Cerebellar cortex (tissue), 1 donor: Measurements from ENCODE around the gene INKA1.
"Not testable (repeated sequence)": the region's sequence is repeated elsewhere in the genome, so short reads cannot be mapped to it uniquely, and the experiment has no call there.

ENCODE experiments used
- DNase-seq: peaks from one replicate; pipeline ENCODE4 v3.0.0-alpha.2; 2015; ENCODE audit warnings: low spot score

Gene INKA1

DNA sequence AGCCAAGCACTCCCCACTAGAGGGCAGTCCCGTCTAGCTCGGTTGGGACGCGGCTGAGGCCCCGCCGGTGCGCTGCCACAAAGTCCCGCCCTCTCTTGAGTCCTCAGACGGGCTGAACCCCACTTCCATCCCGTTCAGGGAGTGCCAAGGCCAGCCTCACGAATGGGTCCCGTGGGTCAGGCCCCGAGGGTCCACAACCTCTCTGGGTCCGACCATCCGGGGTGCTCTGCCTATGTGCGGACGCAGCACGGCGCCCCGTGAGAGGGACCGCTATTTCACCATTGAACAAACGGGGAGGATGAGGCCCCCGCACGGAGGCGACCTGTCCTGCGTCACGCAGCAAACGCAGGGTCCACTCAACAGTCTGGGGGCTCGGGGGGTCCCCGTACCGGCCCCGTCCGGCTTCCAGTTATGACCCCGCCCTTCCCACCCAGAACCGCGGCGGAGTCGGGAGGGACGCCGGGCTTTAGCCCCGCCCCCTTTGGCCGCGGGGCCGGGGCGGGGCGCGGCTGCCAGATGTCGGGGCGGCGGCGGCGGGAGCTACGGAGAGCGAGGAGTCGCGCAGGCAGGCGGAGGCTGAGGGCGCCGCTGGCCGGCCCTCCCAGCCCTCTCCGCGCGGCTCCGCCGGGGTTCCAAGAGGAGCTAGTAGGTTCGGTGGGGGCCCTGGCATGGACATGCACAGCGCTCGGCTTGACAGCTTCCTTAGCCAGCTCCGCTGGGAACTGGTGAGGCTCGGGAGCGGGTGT, at the start of gene INKA1:
TSS of gene INKA1 (plus strand) at position 543 of the 746 bp plus-strand sequence. CDS start at position 675, 132 bp downstream.
- DNase-seq, result peak; percentile 86

DNA sequence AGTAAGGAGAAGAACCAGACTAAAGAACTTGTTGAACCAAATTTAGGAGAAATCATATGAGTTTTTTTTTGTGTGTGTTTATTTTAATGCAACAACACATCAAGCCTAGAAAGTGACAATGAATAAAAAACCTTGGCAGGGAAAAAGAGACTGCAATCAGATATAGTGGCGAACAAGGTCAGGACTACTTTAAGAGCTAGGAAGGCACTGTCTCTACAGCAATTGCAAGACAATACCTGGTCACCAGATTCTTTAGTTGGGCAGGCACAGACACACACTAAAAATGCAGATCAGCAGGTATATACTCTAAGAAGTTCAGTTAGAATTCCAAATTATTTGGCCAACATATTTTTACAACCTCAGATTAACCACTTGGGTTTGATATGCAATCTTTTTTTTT, 48.5 kb upstream of the INKA1 start:
- DNase-seq, result no peak

DNA sequence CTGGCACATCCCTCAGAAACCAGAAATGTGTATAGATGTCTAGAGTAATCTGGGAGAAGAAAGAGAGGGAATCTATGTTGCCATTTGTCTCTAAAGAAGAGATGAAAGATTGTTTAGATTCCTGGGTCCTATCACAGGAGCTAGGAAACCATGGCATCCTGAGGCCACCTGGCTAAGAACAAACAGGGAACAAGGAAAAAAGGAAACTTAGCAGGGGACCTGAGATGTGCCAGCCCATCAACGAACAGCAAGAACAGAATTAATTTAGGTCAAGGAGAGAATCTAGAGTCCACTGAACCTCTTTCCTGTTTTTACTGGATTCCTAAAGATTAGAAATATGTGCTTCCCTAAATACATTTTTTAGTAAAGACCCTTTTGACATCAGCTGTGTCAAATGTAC, 47.0 kb upstream of the INKA1 start:
- DNase-seq, result peak; percentile 72

DNA sequence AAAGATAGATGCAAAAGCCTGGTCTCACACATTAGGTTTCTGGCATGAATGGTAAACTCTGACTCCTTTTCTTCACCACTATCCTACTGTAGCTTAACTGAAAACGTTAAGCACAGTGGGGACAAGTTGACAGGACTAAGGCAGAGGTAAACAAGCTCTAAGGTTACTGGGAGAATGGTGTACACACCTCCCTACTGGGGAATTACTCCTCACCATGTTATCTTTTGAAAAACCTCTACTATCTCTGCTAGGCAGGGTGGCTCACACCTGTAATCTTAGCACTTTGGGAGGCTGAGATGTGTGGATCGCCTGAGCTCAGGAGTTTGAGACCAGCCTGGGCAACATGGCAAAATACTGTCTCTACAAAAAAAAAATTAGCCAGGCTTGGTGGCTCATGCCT, 45.9 kb upstream of the INKA1 start:
- DNase-seq, result no peak

DNA sequence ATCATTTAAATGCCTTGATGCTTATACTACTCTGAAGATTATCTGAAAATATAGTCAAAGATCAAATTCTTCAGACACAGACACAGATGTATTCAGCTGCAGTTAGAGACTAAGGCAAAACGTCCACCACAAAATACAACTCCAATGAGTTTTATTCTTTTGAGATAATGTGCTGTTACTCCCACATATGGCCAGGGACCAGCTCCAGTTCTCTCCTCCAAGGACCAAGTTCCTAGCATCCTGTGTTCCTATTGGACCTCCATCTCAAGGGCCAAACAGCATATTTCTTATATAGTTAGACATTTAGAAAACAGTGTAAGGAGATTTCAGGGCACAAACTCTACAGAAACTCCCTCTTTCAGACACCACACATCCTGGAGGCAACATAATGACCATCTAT, 43.8 kb upstream of the INKA1 start:
- no peak for DNase-seq

DNA sequence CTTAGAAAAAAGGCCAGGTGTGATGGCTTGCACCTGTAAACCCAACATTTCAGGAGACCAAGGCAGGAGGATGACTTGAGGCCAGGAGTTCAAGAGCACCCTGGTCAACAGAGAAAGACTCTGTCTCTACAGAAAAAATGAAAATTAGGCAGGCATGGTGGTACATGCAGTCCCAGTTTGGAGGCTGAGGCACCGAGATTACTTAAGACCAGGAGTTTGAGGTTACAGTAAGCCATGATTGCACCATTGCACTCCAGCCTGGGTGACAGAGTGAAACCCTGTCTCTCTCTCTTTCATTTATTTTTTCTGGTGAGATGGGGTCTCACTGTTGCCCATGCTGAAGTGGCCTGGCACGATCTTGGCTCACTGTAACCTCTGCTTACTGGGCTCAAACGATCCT, 41.4 kb upstream of the INKA1 start:
- DNase-seq, result no peak

DNA sequence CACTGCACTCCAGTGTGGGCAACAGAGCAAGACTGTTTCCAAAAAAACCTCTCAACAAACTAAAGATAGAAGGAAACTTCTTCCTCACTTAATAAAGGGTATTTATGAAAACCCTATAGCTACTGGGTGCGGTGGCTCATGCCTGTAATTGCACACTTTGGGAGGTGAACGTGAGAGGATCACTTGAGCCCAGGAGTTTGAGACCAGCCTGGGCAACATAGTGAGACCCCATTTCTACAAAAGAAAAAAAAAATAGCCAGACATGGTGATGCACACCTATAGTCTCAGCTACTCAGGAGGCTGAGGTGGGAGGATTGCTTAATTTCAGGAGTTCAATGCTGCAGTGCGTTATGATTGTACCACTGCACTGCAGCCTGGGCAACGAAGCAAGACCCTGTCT, 39.1 kb upstream of the INKA1 start:
- DNase-seq, result no peak

DNA sequence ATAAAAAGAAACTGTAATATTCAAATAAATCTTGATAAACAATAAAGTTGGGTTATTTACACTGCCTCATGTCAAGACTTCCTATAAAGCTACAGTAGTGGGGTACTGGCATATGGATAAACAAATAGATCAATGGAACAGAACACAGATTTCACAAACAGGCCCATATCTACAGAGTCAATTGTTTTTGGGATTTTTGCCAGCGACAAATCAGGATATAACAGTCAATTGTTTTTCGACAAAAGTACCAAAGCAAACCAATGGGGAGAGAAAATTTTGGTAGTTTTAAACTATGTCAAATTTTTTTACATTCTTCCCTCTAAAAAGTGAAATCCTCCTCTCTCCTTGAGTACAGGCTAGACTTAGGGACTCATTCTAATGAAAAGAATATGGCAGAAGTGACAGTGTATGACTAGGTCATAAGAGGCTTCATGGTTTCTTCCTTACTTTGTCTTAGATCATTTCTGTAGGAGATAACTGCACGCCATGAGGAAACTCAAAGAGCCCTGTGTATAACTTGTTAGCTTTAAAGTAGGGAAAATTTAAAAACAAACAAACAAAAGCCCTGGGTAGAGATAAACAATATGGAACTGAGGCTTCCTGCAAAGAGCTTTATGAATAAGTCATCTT, 33.7 kb upstream of the INKA1 start:
- no peak for DNase-seq

DNA sequence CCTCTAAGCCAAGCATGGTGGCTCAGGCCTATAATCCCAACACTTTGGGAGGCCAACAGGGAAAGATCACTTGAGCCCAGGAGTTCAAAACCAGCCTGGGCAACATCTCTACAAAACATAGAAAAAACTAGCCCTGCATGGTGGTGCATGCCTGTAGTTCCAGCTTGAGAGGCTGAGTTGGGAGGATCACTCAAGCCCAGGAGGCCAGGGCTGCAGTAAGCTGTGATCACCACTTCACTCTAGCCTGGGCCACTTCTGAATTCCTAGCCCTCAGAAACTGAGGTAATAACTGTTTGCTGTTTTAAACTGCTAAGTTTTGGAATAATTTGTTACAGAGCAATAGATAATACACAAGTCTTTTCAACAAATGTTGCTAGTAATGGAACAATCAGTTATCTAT, 33.1 kb upstream of the INKA1 start:
- no peak for DNase-seq

DNA sequence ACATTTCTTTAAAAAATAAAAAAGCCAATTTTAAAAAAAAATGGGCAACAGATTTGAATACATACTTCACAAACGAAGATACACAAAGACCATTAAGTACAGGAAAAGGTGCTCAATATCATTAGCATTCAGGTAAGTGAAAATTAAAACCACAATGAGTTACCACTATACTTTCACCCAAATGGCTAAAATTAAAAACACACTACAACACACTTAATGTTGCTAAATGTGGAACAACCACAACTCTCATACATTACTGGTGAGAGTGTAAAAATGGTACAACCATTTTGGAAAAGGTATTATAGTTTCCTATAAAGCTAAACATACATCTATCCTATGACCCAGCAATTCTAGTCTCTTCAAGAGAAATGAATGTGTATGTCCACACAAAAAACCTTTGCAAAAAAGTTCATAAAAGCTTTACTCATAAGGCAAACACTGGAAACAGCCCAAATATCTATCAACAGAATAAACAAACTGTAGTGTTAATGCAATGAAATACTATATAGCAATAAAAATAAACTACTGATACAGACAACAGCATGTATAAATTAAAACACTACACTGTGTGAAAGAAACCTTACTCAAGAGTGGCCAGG, 31.6 kb upstream of the INKA1 start:
- DNase-seq, result no peak

DNA sequence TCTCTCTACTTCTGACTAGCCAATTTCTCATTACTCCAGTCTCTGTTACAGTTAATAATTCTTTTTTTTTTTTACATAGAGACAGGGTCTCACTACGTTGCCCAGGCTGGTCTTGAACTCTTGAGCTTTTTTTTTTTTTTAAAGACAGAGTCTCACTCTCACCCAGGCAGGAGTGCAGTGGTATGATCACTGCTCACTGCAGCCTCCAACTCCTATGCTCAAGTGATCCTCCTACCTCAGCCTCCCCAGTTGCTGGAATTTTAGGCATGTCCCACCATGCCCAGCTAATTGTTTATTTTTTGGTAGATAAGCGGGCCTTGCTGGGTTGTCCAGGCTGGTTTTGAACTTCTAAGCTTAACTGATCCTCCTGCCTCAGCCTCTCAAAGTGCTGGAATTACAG, 30.4 kb upstream of the INKA1 start:
- DNase-seq, result no peak

DNA sequence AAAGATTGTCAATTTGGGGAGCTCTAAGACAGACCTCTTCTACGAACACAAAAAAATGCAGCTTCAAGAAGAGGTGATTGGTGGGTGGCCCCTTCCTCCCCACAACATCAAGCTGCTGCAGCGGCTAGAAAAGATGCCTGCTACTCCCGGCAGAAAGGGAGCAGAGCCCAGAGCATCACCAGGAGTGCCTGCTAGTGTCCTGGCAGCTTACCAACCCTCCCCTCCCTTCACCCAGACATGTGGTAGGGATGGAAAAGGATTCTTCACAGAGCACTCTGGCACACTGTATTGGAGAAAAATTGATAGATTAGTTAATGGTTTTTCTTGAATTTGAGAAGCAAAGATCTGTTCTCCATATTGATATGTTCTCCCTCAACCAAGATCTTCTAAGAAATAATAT, 27.5 kb upstream of the INKA1 start:
- DNase-seq, result peak; percentile 74

DNA sequence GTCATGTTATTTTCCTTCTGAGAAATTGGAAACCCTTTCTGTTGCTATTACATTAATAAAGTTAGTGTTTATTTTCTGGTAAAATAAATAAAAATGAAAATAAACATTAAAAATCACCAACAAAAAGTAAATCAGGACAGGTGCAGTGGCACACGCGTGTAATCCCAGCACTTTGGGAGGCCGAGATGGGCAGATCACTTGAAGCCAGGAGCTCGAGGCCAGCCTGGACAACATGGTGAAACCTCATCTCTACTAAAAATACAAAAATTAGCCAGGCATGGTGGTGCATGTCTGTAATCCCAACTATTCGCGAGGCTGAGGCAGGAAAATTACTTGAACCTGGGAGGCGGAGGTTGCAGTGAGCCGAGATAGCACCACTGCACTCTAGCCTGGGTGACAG, 27.0 kb upstream of the INKA1 start:
- DNase-seq, result not testable (repeated sequence)

DNA sequence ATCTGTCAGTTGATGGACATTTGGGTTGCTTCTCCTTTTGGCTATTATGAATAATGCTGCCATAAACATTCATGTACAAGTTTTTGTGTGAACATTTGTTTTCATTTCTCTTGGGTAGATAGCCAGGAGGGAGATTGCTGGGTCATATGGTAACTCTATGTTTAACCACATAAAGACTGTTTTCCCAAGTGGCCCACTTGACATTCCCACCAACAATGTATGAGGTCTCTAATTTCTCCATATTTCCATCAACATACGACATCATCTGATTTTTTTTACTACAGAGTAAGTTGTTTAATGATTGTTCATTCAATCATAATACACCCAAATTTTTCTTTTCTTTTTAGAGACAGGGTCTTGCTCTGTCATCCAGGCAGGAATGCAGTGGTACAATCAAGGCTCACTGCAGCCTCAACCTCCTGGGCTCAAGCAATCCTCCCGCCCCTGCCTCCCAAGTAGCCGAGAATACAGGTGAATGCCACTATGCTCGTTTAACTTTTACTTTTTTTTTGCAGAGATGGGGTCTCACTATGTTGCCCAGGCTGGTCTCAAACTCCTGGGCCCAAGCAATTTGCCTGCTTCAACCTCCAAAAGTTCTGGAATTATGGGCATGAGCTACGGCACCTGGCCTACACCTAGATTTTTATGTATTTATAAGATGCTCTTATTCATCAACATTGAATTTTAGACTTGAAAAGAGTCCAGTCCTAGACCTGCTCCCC, 23.5 kb upstream of the INKA1 start:
- DNase-seq, result no peak

DNA sequence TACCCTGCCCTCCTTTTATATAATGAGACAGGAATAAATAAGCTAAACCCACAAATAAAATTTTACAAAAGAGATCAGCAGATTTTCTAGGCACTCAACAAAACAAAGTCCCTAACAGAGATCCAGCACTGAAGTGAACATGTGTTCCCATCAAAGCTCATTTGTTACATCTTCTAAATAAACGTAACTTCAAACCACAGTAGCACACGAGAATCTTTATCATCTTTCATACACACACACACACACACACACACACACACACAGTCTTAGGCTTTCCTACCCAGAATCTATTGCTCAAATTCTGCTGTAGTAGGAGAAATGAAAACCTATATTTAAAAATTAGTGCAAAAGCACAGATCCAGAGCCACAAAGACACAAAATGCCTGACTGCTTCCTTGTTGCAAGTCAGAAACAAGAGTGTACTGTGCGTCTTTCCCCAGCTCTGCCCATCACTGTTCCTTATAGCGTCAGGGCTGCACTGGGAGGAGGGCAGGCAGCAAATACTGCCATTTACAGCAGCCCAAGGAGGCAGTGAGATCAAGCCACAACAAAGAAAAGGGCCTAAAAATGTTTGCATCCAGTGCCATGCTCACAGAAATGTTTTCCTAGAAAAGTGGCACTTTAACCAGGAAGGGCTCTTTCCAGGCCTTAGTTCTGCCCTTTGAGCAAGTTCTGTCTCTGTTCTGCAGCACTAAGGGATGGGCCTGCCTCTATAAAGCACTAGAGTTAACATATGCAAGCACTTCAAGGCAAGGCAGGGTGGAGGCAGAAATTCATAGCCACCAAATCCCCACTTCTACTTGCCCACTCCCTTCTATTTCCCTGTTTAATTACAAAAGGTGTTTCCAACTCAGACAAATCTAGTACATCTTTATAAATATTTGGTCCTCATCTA, 22.7 kb upstream of the INKA1 start:
- no peak for DNase-seq

DNA sequence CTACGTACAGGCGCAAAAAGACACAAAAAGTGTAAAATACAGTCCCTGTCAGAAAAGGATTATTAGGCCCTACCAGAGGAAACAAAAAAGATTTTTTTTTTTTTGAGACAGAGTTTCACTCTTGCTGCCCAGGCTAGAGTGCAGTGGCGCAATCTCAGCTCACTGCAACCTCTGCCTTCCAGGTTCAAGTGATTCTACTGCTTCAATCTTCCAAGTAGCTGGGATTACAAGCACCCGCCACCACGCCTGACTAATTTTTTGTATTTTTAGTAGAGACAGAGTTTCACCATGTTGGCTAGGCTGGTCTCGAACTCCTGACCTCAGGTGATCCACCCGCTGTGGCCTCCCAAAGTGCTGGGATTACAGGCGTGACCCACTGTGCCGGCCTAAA, 22.1 kb upstream of the INKA1 start:
- DNase-seq, result not testable (repeated sequence)

DNA sequence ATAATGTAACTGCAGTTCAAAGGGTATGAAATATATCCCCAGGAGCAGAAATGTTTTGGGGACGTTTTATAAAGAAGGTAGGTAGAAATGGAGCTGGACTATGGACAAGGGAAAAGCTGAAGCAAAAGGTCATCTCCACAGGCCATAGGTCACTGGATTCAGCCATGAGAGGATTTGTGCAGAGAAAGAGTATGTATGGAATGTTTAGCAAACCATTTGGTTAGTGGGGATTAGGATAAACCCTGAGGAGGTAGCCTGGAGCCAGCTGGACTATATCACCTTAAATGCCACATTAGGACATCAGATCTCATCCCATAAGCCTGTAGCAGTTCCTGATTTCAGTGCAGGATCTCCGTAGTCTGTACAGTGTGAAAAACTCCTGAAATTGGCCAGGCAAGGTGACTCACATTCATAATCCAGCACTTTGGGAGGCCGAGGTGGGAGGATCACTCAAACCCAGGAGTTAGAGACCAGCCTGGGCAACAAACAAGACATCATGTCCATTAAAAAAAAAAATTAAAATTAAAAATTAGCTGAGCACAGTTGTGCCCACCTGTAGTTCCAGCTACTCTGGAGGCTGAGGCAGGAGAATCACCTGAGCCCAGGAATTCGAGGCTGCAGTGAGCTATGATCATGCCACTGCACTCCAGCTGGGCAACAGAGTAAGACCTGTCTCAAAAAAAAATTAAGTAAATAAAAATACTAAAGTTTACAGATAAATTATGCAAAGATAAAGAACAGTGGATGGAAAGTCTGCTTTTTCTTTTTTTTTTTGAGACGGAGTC, 21.5 kb upstream of the INKA1 start:
- DNase-seq, result no peak

DNA sequence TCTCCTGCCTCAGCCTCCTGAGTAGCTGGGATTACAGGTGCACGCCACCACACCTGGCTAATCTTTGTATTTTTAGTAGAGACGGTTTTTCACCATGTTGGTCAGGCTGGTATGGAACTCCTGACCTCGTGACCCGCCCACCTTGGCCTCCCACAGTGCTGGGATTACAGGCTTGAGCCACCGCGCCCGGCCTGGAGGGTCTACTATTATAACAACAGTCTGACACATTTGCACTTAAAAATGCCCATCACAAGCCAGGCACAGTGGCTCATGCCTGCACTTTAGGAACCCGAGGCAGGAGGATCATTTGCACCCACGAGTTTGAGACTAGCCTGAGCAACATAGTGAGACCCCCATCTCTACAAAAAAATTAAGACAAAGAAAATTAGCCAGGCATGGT, 20.8 kb upstream of the INKA1 start:
- DNase-seq, result not testable (repeated sequence)

DNA sequence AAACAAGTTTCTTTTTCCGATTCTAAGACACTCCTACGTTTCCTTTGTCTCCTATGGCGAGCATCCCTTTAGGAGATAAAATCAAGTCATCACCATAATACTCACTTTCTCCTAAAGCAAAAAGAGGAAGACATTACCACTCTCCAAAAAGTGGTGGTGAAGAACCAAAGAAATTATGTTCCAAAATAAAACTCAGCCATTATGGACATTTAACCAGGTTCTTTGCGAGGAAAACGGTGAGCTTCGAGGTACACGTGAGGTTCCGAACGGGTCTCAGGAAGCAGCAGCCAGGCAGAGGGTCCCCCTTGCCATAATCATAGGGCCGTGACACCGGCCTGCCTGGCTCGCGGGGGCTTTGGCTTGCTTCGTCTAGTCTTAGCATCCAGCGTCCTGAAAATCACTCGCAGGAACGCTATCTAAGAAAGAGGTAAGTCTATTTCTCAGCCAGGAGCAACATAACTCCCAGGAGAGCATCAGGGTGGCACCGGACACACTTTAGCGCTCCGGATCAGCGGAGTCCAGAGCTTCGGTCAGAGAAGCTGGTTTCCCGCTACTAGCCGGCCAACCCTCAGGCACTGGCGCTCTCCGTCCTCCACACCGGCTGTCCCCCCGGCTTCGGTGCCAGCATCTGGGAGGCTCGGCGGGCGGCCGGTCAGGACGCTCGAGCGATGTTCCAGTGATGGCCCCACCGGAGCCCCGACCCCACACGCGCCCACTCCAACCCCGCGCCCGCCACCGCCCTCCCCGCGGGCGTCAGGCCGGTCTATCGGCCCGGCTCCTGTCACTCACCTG, 17.3 kb upstream of the INKA1 start:
- peak; percentile 49 for DNase-seq
